ENCODE measurements around the gene NOS1. TPM values are rescaled to one million over a fixed set of nuclear protein-coding genes. Genes with fewer than 3 reads are reported as not detected.

NOS1 gene
- total and polyA plus RNA-seq, 2 of the 8 experiments (the other 6 are each of a cell fraction or from before 2014, with no cell fraction given): 1.5 to 2.0 TPM

DNA sequence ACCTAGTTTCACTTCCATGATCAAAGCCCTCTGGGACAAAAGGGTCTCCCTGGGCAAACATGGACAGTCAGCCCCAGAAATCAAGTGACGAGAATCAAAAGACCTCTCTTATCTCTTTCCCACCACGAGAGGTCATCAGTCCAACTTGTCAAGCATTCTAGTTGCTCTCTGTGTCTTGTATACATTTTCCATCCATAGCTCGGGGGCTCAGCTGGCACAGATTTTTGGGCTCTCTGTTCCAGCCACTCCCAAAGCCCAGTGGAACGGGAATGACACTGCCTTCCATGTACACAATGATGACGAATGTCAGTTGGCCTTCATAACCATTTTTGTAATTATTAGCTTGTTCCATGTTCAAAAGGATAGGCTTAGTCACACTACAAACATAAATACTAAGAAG is 29.7 kb downstream of the NOS1 start (continued):
- no peak for TF ChIP-seq RAD21 (IDR thresholded peaks at IDR 0.05 in 1 of 2, conservative IDR thresholded peaks at IDR 0.05 in 1 of 2; ENCODE audit: low read depth in 2 of 2, low read length in 2 of 2)
- TF ChIP-seq EZH2 (IDR thresholded peaks at IDR 0.05; ENCODE audit: low read depth, low read length, severe bottlenecking): no peak

All from H1 (cell line).